ENCODE data around the gene TRPV4. TPM values are rescaled to one million over a fixed set of nuclear protein-coding genes. Genes with fewer than 3 reads are reported as not detected.

TRPV4 gene
- not detected for total RNA-seq

GRCh38 chr12:109833307-109834189 lies at the start of gene TRPV4:
TRPV4 (minus strand) TSS chr12:109833398; CDS start chr12:109814796, 18,602 bp downstream.
- H3K4me1 Mint-ChIP-seq = peaks cover 1% of the 10 kb centered on the region
- no peaks in the 10 kb centered on the region for H3K36me3 Mint-ChIP-seq
- no peak within 1 kb of the TSS for H3K4me3 Mint-ChIP-seq
- no peak for DNase-seq
- H3K27me3 Mint-ChIP-seq = peaks cover 27% of the 10 kb centered on the region
- H3K9me3 Mint-ChIP-seq = no peaks in the 10 kb centered on the region
- no peak within 1 kb of the TSS for H3K27ac Mint-ChIP-seq

- H3K27ac Mint-ChIP-seq = no peak overlapping the region
- H3K9me3 Mint-ChIP-seq = no peaks in the 10 kb centered on the region
- no peak for DNase-seq
- no peaks in the 10 kb centered on the region for H3K27me3 Mint-ChIP-seq
- no peaks in the 10 kb centered on the region for H3K36me3 Mint-ChIP-seq
- no peak overlapping the region for H3K4me3 Mint-ChIP-seq
- H3K4me1 Mint-ChIP-seq = peaks cover 24% of the 10 kb centered on the region
These were observed 48.6 kb upstream of the TRPV4 start for GRCh38 chr12:109881752-109882151.

DNA sequence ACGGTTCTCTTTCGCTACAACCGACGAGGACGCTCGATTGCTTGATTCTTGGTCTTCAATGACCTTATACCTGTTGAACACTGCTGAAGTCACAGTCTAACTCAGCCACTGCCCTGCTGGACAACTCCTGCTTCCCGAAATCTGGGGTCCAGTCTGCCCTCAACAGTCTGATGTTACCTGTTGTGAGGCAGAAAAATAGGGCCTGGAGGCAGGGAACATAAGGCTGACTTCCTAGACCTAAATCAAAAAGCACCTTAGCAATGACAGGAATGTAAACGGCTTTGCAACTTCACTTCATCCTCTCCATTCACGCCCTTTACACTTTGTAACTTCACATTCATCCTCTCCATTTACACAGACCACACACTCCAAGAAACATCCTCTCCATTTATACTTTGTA lies 47.7 kb upstream of the TRPV4 start:
- H3K36me3 Mint-ChIP-seq = no peaks in the 10 kb centered on the region
- no peaks in the 10 kb centered on the region for H3K27me3 Mint-ChIP-seq
- H3K4me1 Mint-ChIP-seq = peaks cover 24% of the 10 kb centered on the region
- DNase-seq = no peak
- H3K4me3 Mint-ChIP-seq = peak overlapping the region; percentile 82
- H3K27ac Mint-ChIP-seq = peak overlapping the region; percentile 78
- H3K9me3 Mint-ChIP-seq = no peaks in the 10 kb centered on the region

GRCh38 chr12:109880043-109880931 lies 47.1 kb upstream of the TRPV4 start, which contains the start of gene GLTP:
GLTP (minus strand) TSS chr12:109880541; CDS start chr12:109880374, 167 bp downstream.
- Mint-ChIP-seq H3K27ac (peak within 1 kb of the TSS; percentile 87), H3K4me1 (peaks cover 24% of the 10 kb centered on the region), H3K4me3 (peak within 1 kb of the TSS; percentile 99), H3K36me3 (no peaks in the 10 kb centered on the region), H3K9me3 (no peaks in the 10 kb centered on the region), H3K27me3 (no peaks in the 10 kb centered on the region)
- peak; percentile 97 for DNase-seq

- Mint-ChIP-seq H3K36me3 (no peaks in the 10 kb centered on the region), H3K27ac (peak overlapping the region; percentile 87), H3K9me3 (no peaks in the 10 kb centered on the region), H3K4me3 (peak overlapping the region; percentile 99), H3K27me3 (no peaks in the 10 kb centered on the region), H3K4me1 (peaks cover 25% of the 10 kb centered on the region)
- no peak for DNase-seq
These were observed 46.3 kb upstream of the TRPV4 start for GRCh38 chr12:109879351-109880042.

GRCh38 chr12:109878749-109879148 lies 45.6 kb upstream of the TRPV4 start:
- H3K27me3 Mint-ChIP-seq = no peaks in the 10 kb centered on the region
- H3K36me3 Mint-ChIP-seq = no peaks in the 10 kb centered on the region
- no peaks in the 10 kb centered on the region for H3K9me3 Mint-ChIP-seq
- H3K4me1 Mint-ChIP-seq = peaks cover 25% of the 10 kb centered on the region
- H3K27ac Mint-ChIP-seq = no peak overlapping the region
- no peak for DNase-seq
- H3K4me3 Mint-ChIP-seq = peak overlapping the region; percentile 99

DNA sequence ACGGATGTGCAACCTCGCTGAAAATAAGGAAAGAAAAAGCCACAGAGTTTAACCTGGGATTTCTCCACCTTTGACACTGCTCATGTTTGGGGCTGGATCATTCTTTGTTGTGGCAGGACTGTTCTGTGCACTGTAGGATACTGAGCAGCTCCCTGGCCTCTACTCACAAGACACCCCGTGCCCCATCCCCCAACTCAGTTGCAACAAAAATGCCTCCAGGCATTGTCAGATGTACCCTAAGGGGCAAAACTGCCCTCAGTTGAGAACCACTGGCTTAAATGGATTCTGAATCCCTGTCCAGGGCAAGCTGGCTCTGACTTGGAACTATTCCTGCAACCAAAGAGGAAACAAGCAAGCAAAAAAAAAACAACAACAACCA lies 45.0 kb upstream of the TRPV4 start:
- no peak for DNase-seq
- Mint-ChIP-seq H3K27ac (no peak overlapping the region), H3K4me3 (peak overlapping the region; percentile 26), H3K27me3 (no peaks in the 10 kb centered on the region), H3K9me3 (no peaks in the 10 kb centered on the region), H3K36me3 (no peaks in the 10 kb centered on the region), H3K4me1 (peaks cover 25% of the 10 kb centered on the region)

DNA sequence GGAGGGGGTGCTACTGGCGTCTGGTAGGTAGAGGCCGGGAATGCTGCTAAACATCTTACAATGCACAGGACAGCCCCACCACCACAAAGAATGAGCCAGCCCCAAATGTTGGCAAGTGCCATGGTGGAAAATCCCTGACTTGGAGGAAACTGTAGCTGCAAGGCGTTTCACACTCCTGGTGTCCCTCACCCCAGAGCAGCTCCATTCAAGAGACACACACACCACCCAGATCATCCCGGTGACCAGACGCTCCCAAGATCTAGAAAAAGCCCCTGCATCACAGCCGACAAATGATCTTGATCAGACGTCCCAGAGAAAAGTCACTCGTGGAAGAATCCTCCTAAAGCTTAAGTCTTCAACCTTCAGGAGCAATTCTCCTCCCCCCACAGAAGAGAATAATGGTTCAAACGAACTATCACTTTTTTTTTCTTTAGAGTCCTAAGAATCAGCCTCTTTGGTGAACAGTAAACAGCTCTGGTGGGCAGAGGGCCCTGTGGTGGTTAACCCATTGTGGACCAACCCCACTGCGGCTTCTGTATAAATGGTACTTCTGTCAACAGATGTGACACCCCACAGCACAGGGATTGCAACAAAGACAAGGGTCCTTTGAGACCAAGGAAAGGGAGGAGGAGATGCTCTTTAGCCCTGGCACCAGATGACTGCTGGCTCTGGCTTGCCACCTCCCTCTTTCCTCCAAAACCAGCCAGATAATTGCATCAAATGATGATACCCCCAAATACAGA lies 44.5 kb upstream of the TRPV4 start:
- Mint-ChIP-seq H3K4me3 (no peak overlapping the region), H3K36me3 (no peaks in the 10 kb centered on the region), H3K27ac (no peak overlapping the region), H3K9me3 (no peaks in the 10 kb centered on the region), H3K27me3 (no peaks in the 10 kb centered on the region), H3K4me1 (peaks cover 25% of the 10 kb centered on the region)
- DNase-seq = no peak

GRCh38 chr12:109876406-109876805 lies 43.2 kb upstream of the TRPV4 start:
- Mint-ChIP-seq H3K9me3 (no peaks in the 10 kb centered on the region), H3K4me1 (peaks cover 25% of the 10 kb centered on the region), H3K36me3 (no peaks in the 10 kb centered on the region), H3K27me3 (no peaks in the 10 kb centered on the region), H3K27ac (no peak overlapping the region), H3K4me3 (no peak overlapping the region)
- no peak for DNase-seq

DNA sequence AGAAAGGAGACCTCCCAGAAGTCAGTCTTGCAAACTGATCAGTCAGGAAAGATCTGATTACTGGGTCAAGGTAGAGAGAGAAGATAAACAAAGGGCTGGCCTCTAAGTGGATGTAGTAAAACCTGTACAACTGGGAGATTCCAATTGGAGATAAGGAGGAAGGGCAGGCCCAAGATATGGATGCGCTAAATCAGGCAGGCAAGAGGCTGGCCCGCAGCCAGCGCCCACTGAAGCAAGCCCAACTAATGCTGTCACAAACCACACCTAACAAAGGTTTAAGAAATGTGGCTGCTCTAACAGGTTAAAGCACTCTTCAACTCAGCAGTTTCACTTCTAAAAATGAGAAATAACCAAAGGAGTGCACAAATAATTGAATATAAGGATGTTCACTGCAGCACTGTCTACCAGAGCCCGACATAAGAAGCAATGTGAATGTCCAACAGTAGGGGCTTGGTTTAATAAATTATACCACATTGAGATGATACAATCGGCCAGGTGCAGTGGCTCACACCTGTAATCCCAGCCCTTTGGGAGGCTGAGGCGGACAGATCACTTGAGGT lies 42.5 kb upstream of the TRPV4 start:
- no peak for DNase-seq
- Mint-ChIP-seq H3K4me1 (peaks cover 22% of the 10 kb centered on the region), H3K9me3 (no peaks in the 10 kb centered on the region), H3K27me3 (no peaks in the 10 kb centered on the region), H3K27ac (no peak overlapping the region), H3K36me3 (no peaks in the 10 kb centered on the region), H3K4me3 (no peak overlapping the region)

- Mint-ChIP-seq H3K27ac (no peak overlapping the region), H3K27me3 (no peaks in the 10 kb centered on the region), H3K4me3 (no peak overlapping the region), H3K9me3 (no peaks in the 10 kb centered on the region), H3K36me3 (no peaks in the 10 kb centered on the region), H3K4me1 (peaks cover 16% of the 10 kb centered on the region)
- DNase-seq = no peak
These were observed 40.5 kb upstream of the TRPV4 start for GRCh38 chr12:109873653-109874052.

DNA sequence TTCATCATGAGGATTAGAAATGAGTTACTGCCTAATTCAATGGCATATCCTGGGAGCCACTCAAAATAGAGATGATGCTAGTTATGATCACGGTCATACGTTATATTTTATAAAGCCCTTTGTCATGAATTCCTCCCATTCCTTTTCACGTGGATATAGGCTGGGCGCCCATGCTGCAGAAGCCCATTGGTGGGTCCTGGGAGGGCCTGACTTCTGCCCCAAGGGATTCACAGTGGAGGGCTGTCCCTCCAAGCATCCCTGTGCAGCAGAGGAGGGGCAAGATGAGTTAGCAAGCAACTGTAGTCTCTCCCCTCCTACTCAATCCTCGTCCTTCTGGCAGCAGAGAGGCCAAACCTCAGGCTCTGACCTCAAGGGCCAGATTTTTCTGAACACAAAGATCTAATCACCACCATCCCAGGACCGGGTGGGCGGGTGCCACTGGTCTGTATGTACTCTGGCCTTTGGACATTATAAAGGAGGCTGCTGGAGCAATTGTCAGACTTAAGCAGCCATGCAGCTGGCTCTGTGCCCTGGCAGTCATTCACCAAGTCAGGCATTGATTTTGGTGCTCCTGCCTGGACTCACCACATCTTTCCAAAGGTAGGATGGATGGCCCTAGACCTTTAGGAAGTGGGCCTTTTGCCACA lies 38.6 kb upstream of the TRPV4 start:
- no peak overlapping the region for H3K27ac Mint-ChIP-seq
- no peak overlapping the region for H3K4me3 Mint-ChIP-seq
- no peaks in the 10 kb centered on the region for H3K36me3 Mint-ChIP-seq
- no peaks in the 10 kb centered on the region for H3K27me3 Mint-ChIP-seq
- DNase-seq = no peak
- H3K4me1 Mint-ChIP-seq = peaks cover 7% of the 10 kb centered on the region
- H3K9me3 Mint-ChIP-seq = no peaks in the 10 kb centered on the region

GRCh38 chr12:109870648-109871047 lies 37.5 kb upstream of the TRPV4 start:
- peaks cover 7% of the 10 kb centered on the region for H3K4me1 Mint-ChIP-seq
- H3K36me3 Mint-ChIP-seq = no peaks in the 10 kb centered on the region
- H3K4me3 Mint-ChIP-seq = no peak overlapping the region
- no peak overlapping the region for H3K27ac Mint-ChIP-seq
- H3K9me3 Mint-ChIP-seq = no peaks in the 10 kb centered on the region
- DNase-seq = no peak
- no peaks in the 10 kb centered on the region for H3K27me3 Mint-ChIP-seq
